Activated naive CD4-positive, alpha-beta T cell treated with anti-CD3 and anti-CD28 coated beads, Interleukin-2, amount 10 ng/mL, durations not matched to agents 7 days and 5 days (primary cell): Measurements from ENCODE around the gene MCF2.

Experiments
- CTCF ChIA-PET: fragments of 350-600 bp; sonication (Branson Sonifier 250); formaldehyde crosslinking; loops from one replicate; lab custom pipeline; 2021; ENCODE audit warnings: antibody characterized with exemption; lab: Charles Lee
- DNase-seq: peaks from one replicate; pipeline ENCODE4 v3.0.0-alpha.2; 2020
- H3K27ac Mint-ChIP-seq: one replicate; pipeline ENCODE4 v1.8.0; 2021; ENCODE audit warnings: mild to moderate bottlenecking, moderate library complexity, mixed read lengths
- H3K27me3 Mint-ChIP-seq: one replicate; pipeline ENCODE4 v1.8.0; 2021; ENCODE audit warnings: mild to moderate bottlenecking, mixed read lengths
- H3K36me3 Mint-ChIP-seq: one replicate; pipeline ENCODE4 v1.8.0; 2021; ENCODE audit warnings: mixed read lengths
- H3K4me1 Mint-ChIP-seq: one replicate; pipeline ENCODE4 v1.8.0; 2021; ENCODE audit warnings: mixed read lengths
- H3K4me3 Mint-ChIP-seq: one replicate; pipeline ENCODE4 v1.8.0; 2021; ENCODE audit warnings: mild to moderate bottlenecking, moderate library complexity, mixed read lengths
- H3K9me3 Mint-ChIP-seq: one replicate; pipeline ENCODE4 v1.8.0; 2021; ENCODE audit warnings: mixed read lengths

Gene MCF2

GRCh38 chrX:139554991-139555675 lies 152.8 kb downstream of the MCF2 start:
- no peak overlapping the region for H3K4me3 Mint-ChIP-seq
- CTCF ChIA-PET, result no interaction called here

GRCh38 chrX:139554376-139554775 lies 153.6 kb downstream of the MCF2 start:
- Mint-ChIP-seq H3K4me3 (no peak overlapping the region), H3K27ac (no peak overlapping the region), H3K27me3 (peaks cover 5% of the 10 kb centered on the region), H3K9me3 (no peaks in the 10 kb centered on the region), H3K4me1 (peaks cover 5% of the 10 kb centered on the region), H3K36me3 (no peaks in the 10 kb centered on the region)
- CTCF ChIA-PET, result no interaction called here
- DNase-seq, result no peak

More at GRCh38 chrX:139554991-139555675, 152.8 kb downstream of the MCF2 start:
- Mint-ChIP-seq H3K4me1 (peaks cover 5% of the 10 kb centered on the region), H3K27ac (no peak overlapping the region), H3K27me3 (peaks cover 5% of the 10 kb centered on the region), H3K36me3 (no peaks in the 10 kb centered on the region), H3K9me3 (no peaks in the 10 kb centered on the region)
- no peak for DNase-seq

GRCh38 chrX:139544591-139544990 lies 163.4 kb downstream of the MCF2 start:
- Mint-ChIP-seq H3K36me3 (no peaks in the 10 kb centered on the region), H3K4me3 (no peak overlapping the region), H3K9me3 (no peaks in the 10 kb centered on the region), H3K27ac (no peak overlapping the region), H3K4me1 (no peaks in the 10 kb centered on the region), H3K27me3 (no peaks in the 10 kb centered on the region)
- CTCF ChIA-PET, result no interaction called here
- DNase-seq, result no peak

GRCh38 chrX:139543920-139544319 lies 164.0 kb downstream of the MCF2 start:
- H3K27me3 Mint-ChIP-seq, result no peaks in the 10 kb centered on the region
- CTCF ChIA-PET, result no interaction called here
- H3K36me3 Mint-ChIP-seq, result no peaks in the 10 kb centered on the region
- no peaks in the 10 kb centered on the region for H3K4me1 Mint-ChIP-seq
- no peaks in the 10 kb centered on the region for H3K9me3 Mint-ChIP-seq
- DNase-seq, result no peak
- H3K4me3 Mint-ChIP-seq, result no peak overlapping the region
- no peak overlapping the region for H3K27ac Mint-ChIP-seq

- Mint-ChIP-seq H3K9me3 (no peaks in the 10 kb centered on the region), H3K27ac (no peak overlapping the region), H3K4me3 (no peak overlapping the region), H3K4me1 (no peaks in the 10 kb centered on the region), H3K27me3 (no peaks in the 10 kb centered on the region), H3K36me3 (no peaks in the 10 kb centered on the region)
- no peak for DNase-seq
- CTCF ChIA-PET, result no interaction called here
Observed at GRCh38 chrX:139542652-139543051, 165.3 kb downstream of the MCF2 start.

- Mint-ChIP-seq H3K9me3 (no peaks in the 10 kb centered on the region), H3K36me3 (no peaks in the 10 kb centered on the region), H3K27ac (no peak overlapping the region), H3K27me3 (no peaks in the 10 kb centered on the region), H3K4me1 (no peaks in the 10 kb centered on the region), H3K4me3 (no peak overlapping the region)
- no peak for DNase-seq
- CTCF ChIA-PET, result no interaction called here
Observed at GRCh38 chrX:139538907-139539790, 168.8 kb downstream of the MCF2 start.

- H3K4me1 Mint-ChIP-seq, result no peaks in the 10 kb centered on the region
- no peaks in the 10 kb centered on the region for H3K27me3 Mint-ChIP-seq
- DNase-seq, result no peak
- H3K27ac Mint-ChIP-seq, result no peak overlapping the region
- CTCF ChIA-PET, result no interaction called here
- no peaks in the 10 kb centered on the region for H3K9me3 Mint-ChIP-seq
- H3K36me3 Mint-ChIP-seq, result no peaks in the 10 kb centered on the region
- H3K4me3 Mint-ChIP-seq, result no peak overlapping the region
Observed at GRCh38 chrX:139533444-139533843, 174.5 kb downstream of the MCF2 start.

GRCh38 chrX:139532834-139533233 lies 175.1 kb downstream of the MCF2 start:
- H3K27ac Mint-ChIP-seq, result no peak overlapping the region
- H3K4me1 Mint-ChIP-seq, result no peaks in the 10 kb centered on the region
- DNase-seq, result no peak
- no peaks in the 10 kb centered on the region for H3K36me3 Mint-ChIP-seq
- CTCF ChIA-PET, result no interaction called here
- H3K27me3 Mint-ChIP-seq, result no peaks in the 10 kb centered on the region
- H3K4me3 Mint-ChIP-seq, result no peak overlapping the region
- no peaks in the 10 kb centered on the region for H3K9me3 Mint-ChIP-seq
